Tibial artery (tissue), 4 donors: ENCODE results near the gene C12orf56.

Experiments
- DNase-seq, 2 donors: peaks; one replicate each; pipeline ENCODE4 v3.0.0-alpha.2; 2019
- H3K27ac ChIP-seq, 2 donors: fragments of 200-600 bp; sonication (generic) in 1 of 2; 1 replicate in 1 of 2; 2 replicates in 1 of 2; pipeline ENCODE4 v1.5.1; 2018 to 2019; ENCODE audit warnings: mild to moderate bottlenecking in 1 of 2
- H3K27me3 ChIP-seq, 2 donors: fragments of 200-600 bp; sonication (generic) in 1 of 2; one replicate each; pipeline versions ENCODE4 v1.5.1 to v1.6.0; 2016 to 2019
- H3K36me3 ChIP-seq, 3 donors: fragments of 200-600 bp; sonication (generic) in 2 of 3; one replicate each; pipeline ENCODE4 v1.5.1; 2016 to 2019; ENCODE audit warnings: mild to moderate bottlenecking in 2 of 3
- H3K4me1 ChIP-seq, 4 donors: fragments of 200-600 bp; sonication (generic) in 2 of 4; 1 replicate in 3 of 4; 2 replicates in 1 of 4; pipeline ENCODE4 v1.5.1; 2016 to 2019
- H3K4me3 ChIP-seq, 2 donors: fragments of 200-600 bp; sonication (generic) in 1 of 2; 1 replicate in 1 of 2; 2 replicates in 1 of 2; pipeline ENCODE4 v1.5.1; 2018 to 2019; ENCODE audit warnings: mild to moderate bottlenecking in 2 of 2
- H3K9me3 ChIP-seq, 3 donors: fragments of 200-600 bp; sonication (generic) in 1 of 3; one replicate each; pipeline ENCODE4 v1.5.1; 2016 to 2019
- CTCF ChIP-seq, 2 experiments: fragments of 200-600 bp in 1 of 2; fragments of 450-650 bp in 1 of 2; IDR thresholded peaks; one replicate each; pipeline ENCODE4 v1.5.1; 2017 to 2019; ENCODE audit warnings: antibody characterized with exemption in 2 of 2, mild to moderate bottlenecking in 1 of 2, moderate library complexity in 1 of 2
- intact Hi-C: fragments of 100-400 bp; cut with DNase I; formaldehyde crosslinking; loops from one replicate; pipeline ENCODE4 v1.15.0; 2023; ENCODE audit warnings: low total_unique reads

The C12orf56 gene

GRCh38 chr12:64411427-64411826 is 20.9 kb upstream of the C12orf56 start:
- TF ChIP-seq CTCF (IDR thresholded peaks at IDR 0.05), result no peak
- Histone ChIP-seq H3K27me3 (no peaks in the 10 kb centered on the region), H3K4me1 (no peaks in the 10 kb centered on the region), H3K27ac (no peak overlapping the region), H3K36me3 (peaks cover 43 to 62% (median 61%) of the 10 kb centered on the region in 3 donors), H3K4me3 (no peak overlapping the region), H3K9me3 (no peaks in the 10 kb centered on the region)
- intact Hi-C loops, result no loop called here
- no peak for DNase-seq

GRCh38 chr12:64407342-64408223 is 17.0 kb upstream of the C12orf56 start:
- H3K27ac ChIP-seq, result no peak overlapping the region
- TF ChIP-seq CTCF (IDR thresholded peaks at IDR 0.05), result no peak
- intact Hi-C loops, result no loop called here

GRCh38 chr12:64404470-64405256 is 14.1 kb upstream of the C12orf56 start:
- peak; percentile 46 to 80 for DNase-seq
- peak overlapping the region; percentile 87 to 95 for H3K4me3 ChIP-seq
- no peaks in the 10 kb centered on the region for H3K36me3 ChIP-seq
- TF ChIP-seq CTCF (IDR thresholded peaks at IDR 0.05), result no peak
- peak overlapping the region; percentile 98 for H3K27ac ChIP-seq
- no peaks in the 10 kb centered on the region for H3K27me3 ChIP-seq
- H3K9me3 ChIP-seq, result no peaks in the 10 kb centered on the region
- intact Hi-C loops, result no loop called here
- peaks cover 0 to 8% (median 6%) of the 10 kb centered on the region in 4 donors for H3K4me1 ChIP-seq

More at GRCh38 chr12:64407342-64408223, 17.0 kb upstream of the C12orf56 start:
- peaks cover 0 to 8% (median 6%) of the 10 kb centered on the region in 4 donors for H3K4me1 ChIP-seq
- peaks cover 12 to 25% (median 24%) of the 10 kb centered on the region in 3 donors for H3K36me3 ChIP-seq
- H3K4me3 ChIP-seq, result no peak overlapping the region
- no peaks in the 10 kb centered on the region for H3K27me3 ChIP-seq
- DNase-seq, result no peak
- no peaks in the 10 kb centered on the region for H3K9me3 ChIP-seq

DNA sequence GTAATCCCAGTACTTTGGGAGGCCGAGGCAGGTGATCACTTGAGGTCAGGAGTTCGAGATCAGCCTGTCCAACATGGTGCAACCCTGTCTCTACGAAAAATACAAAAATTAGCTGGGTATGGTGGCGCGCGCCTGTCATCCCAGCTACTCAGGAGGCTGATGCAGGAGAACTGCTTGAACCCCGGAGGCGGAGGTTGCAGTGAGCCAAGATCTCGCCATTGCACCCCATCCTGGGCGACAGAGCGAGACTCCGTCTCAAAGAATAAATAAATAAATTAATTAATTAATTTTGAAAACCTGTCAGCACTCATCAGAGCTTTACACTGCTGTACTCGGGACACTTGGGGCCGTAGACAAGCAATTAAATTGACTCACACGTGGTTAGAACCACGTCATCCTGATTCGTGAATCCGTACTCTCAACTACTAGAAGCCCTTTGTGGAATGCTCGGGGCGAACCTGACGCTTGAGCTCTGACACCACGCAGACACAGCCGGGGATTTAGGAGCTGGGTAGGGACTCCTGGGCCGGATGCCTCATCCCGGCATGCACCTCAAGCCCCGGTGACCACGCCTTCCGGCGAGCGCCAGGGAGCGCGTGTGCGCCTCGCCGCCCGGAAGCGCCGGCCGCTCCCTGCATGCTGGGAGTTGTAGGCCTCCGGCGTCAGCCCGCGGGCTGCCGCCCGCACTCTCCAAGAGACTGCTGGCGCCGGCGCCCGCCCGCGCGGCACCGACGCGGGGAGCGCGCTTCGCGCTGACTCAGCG is 13.3 kb upstream of the C12orf56 start, which contains the start of gene XPOT:
XPOT (plus strand) TSS at position 686 of the 763 bp plus-strand sequence. CDS start 5,644 bp downstream, outside the sequence.
- H3K4me1 ChIP-seq, result peaks cover 0 to 8% (median 6%) of the 10 kb centered on the region in 4 donors
- H3K4me3 ChIP-seq, result peak within 1 kb of the TSS; percentile 87 to 95
- intact Hi-C loops, result no loop called here
- H3K36me3 ChIP-seq, result no peaks in the 10 kb centered on the region
- no peaks in the 10 kb centered on the region for H3K9me3 ChIP-seq
- no peak for TF ChIP-seq CTCF (IDR thresholded peaks at IDR 0.05)
- H3K27ac ChIP-seq, result peak within 1 kb of the TSS; percentile 98
- H3K27me3 ChIP-seq, result no peaks in the 10 kb centered on the region
- peak; percentile 92 to 97 for DNase-seq

- no peaks in the 10 kb centered on the region for H3K9me3 ChIP-seq
- H3K27ac ChIP-seq, result no peak overlapping the region
- H3K36me3 ChIP-seq, result no peaks in the 10 kb centered on the region
- H3K4me1 ChIP-seq, result peaks cover 0 to 8% (median 6%) of the 10 kb centered on the region in 4 donors
- H3K27me3 ChIP-seq, result no peaks in the 10 kb centered on the region
- TF ChIP-seq CTCF (IDR thresholded peaks at IDR 0.05), result no peak
- H3K4me3 ChIP-seq, result no peak overlapping the region
- intact Hi-C loops, result no loop called here
- no peak for DNase-seq
These were observed 11.6 kb upstream of the C12orf56 start for GRCh38 chr12:64402181-64402580.
